ENCODE measurements around the gene TLCD5.

Gene TLCD5

DNA sequence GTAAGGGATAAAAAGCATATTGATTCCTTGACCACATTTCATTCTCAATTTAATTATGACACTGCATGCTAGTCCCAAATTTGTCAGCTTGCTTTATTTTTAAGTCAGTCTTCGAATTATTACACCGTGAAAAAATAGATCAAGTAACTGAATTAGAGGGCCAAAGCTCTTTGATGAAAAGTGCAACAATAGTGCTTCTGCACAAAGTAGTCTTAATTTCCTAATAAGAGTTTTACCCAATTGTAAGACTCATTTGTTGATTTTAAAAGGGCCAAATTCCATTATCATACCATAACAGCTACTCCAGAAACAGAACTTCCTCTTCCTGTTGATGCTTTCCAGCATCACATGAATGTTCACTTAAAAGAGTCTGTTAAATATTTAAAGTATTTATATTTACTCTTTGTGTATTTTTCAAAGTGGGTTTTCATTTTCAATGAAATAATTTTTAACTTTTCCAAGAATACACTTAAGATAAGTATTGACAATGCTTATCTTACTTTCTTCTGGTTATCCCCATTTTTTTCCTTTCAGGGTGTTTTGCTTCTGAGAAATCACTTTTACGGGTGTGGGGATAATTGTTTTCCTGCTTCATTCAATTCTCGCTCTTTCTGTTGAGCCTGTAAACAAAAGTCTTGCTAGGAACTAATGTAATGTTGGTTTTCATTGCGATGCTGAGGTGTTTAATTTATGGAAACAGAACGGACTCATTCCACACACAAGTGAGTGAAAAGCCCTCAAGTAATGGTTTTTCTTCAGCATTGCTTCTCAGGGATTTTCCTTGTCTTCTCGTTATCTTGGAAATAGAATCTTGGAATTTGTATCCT is 13.2 kb downstream of the TLCD5 start:
- DNase-seq = no peak

- no peak for DNase-seq
Measured at GRCh38 chr11:120339394-120339890, 14.3 kb downstream of the TLCD5 start.

GRCh38 chr11:120340529-120340928 is 15.4 kb downstream of the TLCD5 start:
- no peak for DNase-seq

DNA sequence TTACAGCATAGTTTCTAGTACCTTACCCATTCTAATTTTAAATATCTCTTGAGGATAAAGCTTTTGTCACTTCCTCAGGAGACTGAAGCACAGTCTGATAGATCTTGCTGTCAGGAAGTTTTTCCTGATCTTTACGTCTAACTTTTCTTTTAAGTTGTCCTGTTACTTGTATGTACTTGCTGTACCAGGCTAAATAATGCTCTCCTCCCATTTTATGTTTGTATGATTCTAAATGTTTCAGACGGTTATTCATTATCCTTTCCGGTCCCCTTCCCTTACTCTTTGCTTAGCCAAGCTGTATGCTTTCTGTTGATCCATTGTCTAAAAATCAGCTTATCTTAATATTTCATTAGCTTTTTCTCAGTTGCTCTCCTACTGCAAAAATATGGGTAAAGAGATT is 17.1 kb downstream of the TLCD5 start:
- no peak for DNase-seq

GRCh38 chr11:120342678-120343077 is 17.6 kb downstream of the TLCD5 start:
- DNase-seq = no peak

- DNase-seq = no peak
Measured at GRCh38 chr11:120343429-120343828, 18.3 kb downstream of the TLCD5 start.

DNA sequence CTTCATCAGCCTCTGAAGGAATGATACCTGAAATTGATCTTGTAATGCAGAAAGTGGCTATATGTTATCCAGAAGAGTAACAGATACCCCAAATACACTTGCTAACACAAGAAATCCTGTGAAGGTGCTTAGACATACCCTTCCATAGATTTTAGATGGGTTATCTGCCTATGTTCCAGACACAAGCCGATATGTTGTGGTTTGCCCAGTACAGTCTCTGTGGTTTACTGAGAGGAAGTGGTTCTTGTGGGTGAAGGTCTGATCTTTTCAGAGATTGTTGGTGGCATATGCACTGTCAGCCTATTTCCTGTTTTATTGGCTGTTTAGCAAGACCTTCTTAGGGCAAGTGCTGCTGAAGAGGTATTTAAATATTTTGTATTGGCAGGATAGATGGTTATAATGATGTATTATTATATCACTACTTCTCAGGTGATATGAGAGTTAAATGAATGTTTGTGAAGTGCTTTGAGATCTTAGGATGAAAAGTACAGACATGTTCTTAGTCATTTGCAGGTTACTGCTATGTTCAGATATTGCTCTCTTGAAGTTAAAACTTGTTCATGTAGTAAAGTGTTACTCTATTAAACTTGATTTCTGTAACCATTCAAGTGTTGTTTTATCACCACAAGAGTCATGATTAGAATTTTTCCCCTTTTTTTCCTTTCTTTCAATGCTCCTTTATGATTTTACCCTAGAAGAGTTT is 19.4 kb downstream of the TLCD5 start:
- DNase-seq = peak; percentile 43

DNA sequence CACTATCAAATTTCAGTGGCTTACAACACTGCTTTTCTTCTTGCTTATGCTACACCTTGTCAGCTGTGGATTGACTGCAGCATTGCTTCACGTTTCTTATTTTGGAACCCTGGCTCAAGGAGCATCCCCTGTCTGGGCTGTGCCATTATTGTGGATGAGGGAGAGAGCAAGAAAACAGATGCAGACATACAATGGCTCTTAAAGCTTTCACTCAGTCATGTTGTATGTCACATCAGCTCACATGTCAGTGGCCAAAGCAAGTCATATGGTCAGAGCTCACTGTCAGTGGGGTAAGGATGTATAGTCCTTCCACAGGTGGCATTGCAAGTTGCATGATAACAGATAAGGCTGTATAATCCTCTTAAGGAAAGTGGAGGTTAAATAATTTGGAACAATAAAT is 21.1 kb downstream of the TLCD5 start:
- DNase-seq = no peak

GRCh38 chr11:120350637-120351036 is 25.5 kb downstream of the TLCD5 start:
- DNase-seq = no peak

DNA sequence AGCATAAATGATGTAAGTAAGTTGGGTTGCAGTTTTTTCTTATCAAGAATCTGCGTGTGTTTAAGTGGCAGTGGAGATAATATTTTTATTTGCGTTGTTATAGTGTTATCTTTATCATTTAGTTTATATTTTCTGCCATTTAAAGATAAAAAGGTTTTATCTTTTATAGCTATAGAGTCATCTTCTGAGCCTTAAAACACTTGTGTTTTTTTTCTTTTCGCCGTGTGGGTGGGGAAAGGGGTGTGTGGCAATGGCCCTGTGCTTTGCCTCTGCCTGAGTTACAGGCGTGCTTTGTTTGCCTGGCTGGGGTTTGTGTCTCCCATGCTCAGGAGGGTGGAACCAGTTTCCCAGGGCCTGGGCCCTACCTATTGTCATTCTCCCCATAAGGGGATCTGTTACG is 27.3 kb downstream of the TLCD5 start:
- DNase-seq = no peak

DNA sequence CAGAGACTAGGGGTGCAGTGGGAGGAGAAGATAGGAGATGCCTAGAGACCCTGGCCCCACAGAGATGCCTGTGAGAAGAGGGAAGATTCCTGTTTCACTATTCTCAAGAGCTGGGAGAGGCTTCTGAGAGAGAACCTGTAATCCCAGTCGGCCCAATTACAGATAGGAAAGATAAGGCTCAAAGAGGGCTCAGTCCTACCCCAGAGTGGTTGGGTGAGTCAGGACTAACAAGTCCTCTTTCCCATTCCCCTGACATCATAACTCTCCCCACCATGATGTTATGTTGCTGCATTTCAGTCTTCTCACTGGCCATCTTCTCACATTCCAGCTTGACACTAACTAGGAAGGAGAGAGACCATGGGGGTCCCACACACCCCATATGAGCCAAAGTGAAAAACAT is 29.0 kb downstream of the TLCD5 start:
- no peak for DNase-seq

- DNase-seq = no peak
Measured at GRCh38 chr11:120354779-120355178, 29.7 kb downstream of the TLCD5 start.

DNA sequence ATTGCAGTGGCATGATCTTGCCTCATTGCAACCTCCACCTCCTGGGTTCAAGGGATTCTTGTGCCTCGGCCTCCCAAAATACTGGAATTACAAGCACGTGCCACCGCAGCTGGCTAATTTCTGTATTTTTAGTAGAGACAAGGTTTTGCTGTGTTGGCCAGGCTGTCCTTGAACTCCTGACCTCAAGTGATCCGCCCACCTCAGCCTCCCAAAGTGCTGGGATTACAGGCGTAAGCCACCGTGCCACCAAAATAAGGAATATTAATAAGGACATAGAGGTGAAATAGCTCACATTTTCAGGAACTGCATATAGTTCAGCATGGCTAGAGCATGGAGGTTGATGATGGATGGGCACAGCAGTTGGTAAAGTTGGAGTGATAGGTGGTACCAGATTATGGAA is 32.5 kb downstream of the TLCD5 start:
- DNase-seq = no peak

GRCh38 chr11:120358729-120359128 is 33.6 kb downstream of the TLCD5 start:
- no peak for DNase-seq

- no peak for DNase-seq
Measured at GRCh38 chr11:120363436-120363835, 38.3 kb downstream of the TLCD5 start.

GRCh38 chr11:120365512-120365911 is 40.4 kb downstream of the TLCD5 start:
- DNase-seq = no peak

GRCh38 chr11:120372296-120372695 is 47.2 kb downstream of the TLCD5 start:
- no peak for DNase-seq

- DNase-seq = no peak
Measured at GRCh38 chr11:120375076-120375475, 50.0 kb downstream of the TLCD5 start.

DNA sequence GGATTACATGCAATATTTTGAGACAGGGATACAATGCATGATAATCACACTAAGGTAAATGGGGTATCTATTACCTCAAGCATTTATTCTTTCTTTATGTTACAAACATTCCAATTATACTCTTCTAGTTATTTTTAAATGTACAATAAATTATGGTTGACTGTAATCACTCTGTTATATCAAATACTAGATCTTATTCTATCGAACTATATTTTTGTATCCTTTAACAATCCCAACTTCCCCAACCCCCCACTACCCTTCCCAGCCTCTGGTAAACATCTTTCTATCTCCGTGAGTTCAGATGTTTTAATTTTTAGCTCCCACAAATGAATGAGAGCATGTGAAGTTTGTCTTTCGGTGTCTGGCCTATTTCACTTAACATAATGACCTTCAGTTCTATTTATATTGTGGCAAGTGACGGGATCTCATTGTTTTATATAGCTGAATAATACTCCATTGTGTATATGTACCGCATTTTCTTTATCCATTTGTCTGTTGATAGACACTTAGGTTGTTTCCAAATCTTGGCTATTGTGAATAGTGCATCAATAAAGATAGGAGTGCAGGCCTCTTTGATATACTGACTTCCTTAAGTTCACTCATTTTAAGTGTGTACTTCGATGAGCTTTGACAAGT is 51.6 kb downstream of the TLCD5 start:
- no peak for DNase-seq

- no peak for DNase-seq
Measured at GRCh38 chr11:120378474-120378873, 53.4 kb downstream of the TLCD5 start.

DNA sequence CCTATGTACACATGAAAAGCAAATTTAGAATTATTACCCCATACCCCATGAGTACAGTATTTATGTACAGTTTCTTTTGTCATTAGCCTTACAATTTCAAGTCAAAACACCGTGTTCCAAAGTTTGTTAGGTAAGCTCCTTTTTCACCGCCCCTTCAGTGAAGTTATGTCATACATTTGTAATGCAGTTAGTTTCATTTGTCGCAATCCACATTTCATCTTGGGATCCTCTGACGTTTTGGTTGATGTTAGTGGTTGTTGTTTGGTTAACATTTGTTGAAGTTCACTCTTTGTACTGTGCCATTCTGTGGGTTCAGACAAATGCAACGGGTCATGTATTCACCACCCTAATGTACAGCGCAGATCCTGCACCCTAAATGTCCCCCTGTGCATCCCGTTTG is 56.3 kb downstream of the TLCD5 start:
- DNase-seq = no peak

Measured in activated gamma-delta T cell treated with Interleukin-2 at 50 U/mL for 16 hours (primary cell).